Activated CD4-positive, CD25-positive, alpha-beta regulatory T cell treated with anti-CD3 and anti-CD28 coated beads, Interleukin-2, amount 50 U/mL, for 72 hours (primary cell): ENCODE data around the gene DCN.

Experiments used
- DNase-seq: peaks from one replicate; pipeline ENCODE4 v3.0.0; 2021

The DCN gene

GRCh38 chr12:91129662-91130362 lies 52.8 kb downstream of the DCN start:
- no peak for DNase-seq

DNA sequence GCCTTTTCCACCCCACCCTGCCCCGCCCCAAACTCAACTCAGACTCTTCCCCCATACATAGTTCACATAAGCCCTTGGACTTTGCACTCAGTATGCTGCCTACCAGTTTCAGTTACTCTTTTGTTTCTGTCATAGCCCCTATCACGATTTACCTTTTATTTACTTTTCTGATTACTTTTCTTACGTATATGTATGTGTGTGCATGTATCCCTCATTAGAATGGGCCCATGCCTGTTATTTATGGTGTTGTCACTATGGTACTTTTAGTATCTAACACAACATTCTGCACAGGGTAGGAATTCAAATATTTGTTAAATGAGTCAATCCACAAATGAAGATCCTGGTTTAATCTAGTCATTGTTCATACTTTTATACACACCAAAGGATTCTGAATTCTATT lies 54.9 kb downstream of the DCN start:
- DNase-seq, result no peak

GRCh38 chr12:91127306-91127705 lies 55.3 kb downstream of the DCN start:
- no peak for DNase-seq

DNA sequence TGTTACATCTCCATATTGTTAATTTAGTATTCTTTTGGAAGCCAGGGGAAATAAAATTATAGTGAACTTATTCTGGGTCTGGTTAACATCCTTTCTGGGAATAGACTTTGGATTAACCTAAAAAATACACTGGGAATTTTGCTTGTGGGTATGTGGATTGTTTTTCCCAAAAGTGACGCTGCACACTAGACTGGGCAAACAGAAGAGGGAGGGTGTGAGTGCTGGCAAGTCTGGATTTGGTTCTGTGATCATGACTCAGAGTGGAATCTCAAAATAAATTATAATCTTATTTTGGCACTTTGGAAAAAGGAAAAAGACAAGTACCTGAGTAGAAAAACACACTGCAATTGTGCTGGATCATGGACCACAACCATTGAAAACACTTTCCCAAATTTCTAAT lies 56.1 kb downstream of the DCN start:
- no peak for DNase-seq

DNA sequence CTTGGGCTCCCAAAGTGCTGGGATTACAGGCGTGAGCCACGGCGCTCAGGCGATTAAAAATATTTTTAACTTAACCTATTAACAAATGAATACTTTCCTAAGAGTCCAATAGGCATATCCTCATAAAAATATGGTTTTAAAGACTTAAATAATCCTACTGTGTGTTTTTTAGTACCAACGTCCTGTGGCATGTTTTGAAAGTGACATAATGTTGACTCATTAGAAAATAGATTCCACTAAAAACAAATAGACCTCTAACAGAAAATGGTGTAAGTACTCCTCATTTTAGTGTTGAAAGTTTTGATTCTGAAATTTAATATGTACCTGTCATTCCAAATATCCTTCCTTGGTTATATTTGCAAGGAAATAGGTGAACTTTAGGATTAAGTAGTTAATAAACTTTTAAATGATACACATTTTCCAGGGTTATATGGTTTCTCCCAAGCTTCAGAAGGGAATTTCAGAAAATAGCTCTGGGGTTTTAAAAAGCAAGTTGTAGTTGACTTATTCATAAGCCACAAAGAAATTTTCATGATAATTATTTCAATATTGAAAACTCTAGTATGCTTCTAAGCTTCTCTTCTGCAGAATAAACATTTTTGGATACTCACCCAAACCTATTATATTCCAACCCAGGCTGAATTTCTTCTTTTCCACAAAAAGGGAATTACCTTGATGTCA lies 59.2 kb downstream of the DCN start:
- DNase-seq, result no peak

DNA sequence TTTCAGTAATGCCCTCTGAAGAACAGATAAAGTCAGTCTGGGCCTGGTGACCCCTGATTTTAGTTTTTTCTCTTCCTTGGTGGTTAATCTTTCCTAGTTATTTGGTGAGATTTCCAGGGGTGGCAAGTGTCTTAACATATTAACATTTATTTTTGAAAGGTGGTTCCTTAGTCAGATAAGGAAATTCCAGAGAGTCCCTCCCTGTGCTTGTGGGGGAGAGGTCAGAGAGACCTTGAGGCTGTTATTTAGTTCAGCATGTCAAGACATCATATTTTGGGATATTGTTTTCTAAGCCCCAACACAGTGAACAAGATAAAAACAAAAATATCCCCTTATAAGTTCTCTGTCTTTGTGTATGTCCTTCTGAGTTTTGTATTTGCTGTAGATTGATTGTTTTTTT lies 61.8 kb downstream of the DCN start:
- no peak for DNase-seq

- DNase-seq, result no peak
These were observed 63.5 kb downstream of the DCN start for GRCh38 chr12:91119089-91119488.

GRCh38 chr12:91113621-91114020 lies 69.0 kb downstream of the DCN start:
- DNase-seq, result no peak

DNA sequence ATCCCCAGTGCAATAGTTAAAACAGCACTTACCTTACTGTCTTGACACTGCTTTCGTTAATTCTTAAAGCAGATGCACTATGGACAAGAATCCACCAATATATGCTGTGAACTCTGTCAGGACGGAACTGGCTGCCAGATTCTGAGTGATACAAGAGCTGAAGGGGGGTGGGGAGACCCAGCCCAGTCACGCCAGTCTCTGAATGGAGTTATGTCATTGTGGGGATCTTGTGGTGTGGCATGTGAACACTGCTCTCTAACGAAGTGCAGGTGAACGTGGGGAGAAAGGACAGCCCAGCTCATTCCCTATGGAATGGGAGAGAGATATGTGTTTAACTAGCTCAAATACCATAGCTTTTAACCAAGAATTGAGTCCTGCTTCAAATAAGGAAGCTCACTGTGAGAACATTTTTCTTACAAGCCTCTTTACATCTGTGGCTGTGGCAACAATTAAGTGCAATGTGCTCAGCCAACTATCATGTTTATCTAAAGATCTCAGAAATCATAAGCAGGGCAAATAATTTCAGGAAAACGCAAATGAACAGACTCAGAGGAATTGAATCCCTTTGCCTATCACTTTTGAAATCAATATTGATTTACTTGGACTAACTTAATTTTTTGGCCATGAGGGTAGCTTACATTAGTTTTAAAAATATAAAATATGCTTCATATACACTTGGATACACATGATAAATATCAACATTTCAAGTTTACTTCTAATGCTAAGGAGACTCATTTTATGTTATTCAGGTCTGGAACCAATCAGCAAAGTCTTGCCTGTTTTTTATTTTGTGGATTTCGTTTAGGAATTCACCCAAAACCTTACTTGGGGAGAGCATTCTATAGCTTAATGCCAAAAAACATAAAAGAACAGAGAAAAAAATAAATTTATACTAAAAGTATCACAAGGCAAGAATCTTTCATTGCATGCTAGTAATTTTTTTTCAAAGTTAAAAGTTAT lies 71.0 kb downstream of the DCN start, which contains the start of gene LUM:
LUM (minus strand) TSS at position 129 of the 960 bp plus-strand sequence. CDS start 2,515 bp downstream, outside the sequence.
- no peak for DNase-seq

DNA sequence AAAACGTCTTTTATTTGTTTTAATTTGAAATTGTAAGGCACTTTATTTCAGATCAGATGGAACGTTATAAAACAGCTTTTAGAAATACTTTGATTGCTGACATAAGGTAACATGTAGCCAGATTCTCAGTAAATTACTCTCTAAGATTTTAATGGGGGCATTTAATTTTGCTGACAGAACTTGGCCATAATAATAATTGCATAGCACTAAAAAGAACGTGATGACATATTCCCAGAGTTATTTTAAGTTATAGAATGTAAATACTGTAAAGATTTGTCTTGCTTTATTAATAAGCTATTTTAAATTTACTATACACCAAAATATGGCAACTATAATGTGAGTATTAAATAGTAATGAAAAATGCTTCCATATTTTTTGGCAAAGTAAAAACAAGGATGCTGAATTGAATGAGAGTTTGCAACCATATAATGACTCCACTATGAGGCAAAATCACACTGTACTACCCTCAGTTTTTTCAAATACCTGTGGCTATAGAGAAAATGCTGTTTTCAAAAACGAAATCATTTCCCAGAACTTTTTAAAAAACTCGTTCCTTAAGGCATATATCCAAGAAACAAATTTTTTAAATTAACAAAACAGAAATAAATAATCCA lies 72.2 kb downstream of the DCN start:
- DNase-seq, result no peak

DNA sequence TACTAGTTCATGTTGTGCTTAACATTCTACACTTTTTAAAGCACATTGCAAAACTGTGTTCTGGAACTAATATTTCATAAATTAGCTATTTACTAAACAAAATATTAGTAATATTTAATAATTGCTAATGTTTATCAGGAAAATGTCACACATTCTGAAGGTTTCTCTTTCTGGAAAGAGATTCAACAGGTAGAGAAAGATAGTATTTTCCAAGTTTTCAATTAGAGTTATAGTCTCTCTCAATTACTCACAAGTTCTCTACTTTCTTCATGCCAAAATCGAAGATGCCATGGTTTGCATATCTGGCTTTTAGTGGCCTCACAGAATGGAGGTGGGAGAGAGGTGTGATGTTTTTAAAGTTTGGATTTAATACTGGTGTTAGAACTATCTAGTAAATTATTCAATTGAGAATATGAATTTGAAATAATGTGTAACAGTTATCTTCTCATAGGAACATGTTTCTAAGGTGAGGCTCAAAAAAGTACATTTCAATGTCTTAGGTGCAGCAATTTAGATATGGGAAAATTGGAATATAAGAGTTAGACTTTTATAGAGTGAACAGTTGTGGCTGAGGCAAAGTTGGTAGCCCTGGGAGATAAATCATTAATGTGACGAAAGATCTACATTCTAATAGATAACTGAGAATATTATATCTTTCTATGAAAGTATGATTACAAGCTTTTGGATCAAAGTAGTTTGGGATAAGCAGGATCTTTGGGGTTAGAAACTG lies 72.9 kb downstream of the DCN start:
- DNase-seq, result no peak

DNA sequence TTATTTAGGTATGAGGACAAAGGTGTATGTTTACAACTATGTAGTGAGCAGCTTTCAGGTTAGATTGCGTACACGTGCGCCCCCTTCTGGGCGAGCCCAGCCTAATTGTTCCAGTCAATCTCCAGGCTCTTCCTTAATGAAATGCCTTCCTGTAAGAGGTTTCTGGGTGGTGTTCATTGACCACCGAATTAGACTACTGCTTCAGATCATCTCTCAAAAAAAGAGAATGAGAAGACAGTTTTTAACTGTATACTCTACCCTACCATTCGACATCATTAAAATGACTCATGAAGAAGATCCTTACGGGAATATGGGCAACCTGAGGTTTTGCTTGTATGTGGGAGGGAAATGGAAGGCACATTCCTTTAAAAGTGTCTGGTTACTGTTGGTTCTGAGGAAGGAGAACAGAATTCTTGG lies 73.5 kb downstream of the DCN start:
- peak; percentile 51 for DNase-seq

GRCh38 chr12:91108196-91108755 lies 74.3 kb downstream of the DCN start:
- no peak for DNase-seq

GRCh38 chr12:91106283-91106682 lies 76.3 kb downstream of the DCN start:
- DNase-seq, result no peak

DNA sequence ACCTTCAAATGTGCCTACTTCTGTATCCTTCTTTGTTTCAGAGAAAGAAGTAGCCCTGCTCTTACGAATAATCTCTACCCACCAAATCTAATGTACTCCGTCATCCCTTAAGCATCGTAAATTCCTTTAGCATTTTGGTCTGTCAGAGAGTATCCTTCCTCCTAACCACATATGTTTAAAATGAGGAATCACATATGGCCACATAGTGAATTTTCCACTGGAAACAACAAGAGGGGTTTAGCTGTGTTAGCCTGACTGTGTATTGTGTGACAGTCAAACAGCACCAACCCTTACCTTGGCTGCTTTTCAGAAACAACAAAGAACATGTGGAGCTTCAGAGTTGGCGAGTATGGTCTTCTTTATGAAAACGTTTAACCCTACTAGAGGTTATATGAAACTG lies 76.8 kb downstream of the DCN start:
- DNase-seq, result no peak

- DNase-seq, result no peak
These were observed 77.7 kb downstream of the DCN start for GRCh38 chr12:91104812-91105466.

GRCh38 chr12:91103624-91104023 lies 79.0 kb downstream of the DCN start:
- no peak for DNase-seq

GRCh38 chr12:91103101-91103500 lies 79.5 kb downstream of the DCN start:
- no peak for DNase-seq

- no peak for DNase-seq
These were observed 81.7 kb downstream of the DCN start for GRCh38 chr12:91100906-91101305.

GRCh38 chr12:91099836-91100235 lies 82.8 kb downstream of the DCN start:
- no peak for DNase-seq

DNA sequence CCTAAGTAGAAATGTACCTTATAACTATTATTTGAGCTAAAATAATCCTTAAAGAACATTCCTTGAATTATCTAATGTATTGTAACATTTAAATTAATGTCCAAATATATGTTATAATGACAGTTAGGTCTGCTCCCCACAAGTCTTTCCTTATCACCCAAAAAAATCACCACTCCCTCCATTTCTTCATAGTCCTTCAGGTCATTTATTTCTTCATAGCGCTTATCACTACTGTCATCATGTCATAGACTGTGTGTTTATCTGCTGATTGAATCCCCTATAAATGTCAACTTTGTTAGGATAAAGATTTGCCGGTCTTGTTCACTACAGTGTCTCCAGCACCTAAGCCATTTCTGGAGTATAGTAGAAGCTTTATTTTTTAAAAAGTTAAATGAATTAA lies 83.3 kb downstream of the DCN start:
- no peak for DNase-seq
